OCI-LY1 (cell line): ENCODE data around the gene LCNL1.

Source experiments
- H2AFZ ChIP-seq: fragments of 200-600 bp; sonication (generic), shearing (Covaris generic); 2 replicates; pipeline ENCODE4 v1.6.0; 2014; ENCODE audit warnings: antibody characterized with exemption, mild to moderate bottlenecking, low read length
- H3F3A ChIP-seq: fragments of 200-600 bp; sonication (generic), shearing (Covaris generic); 2 replicates; pipeline ENCODE4 v1.6.0; 2014; ENCODE audit warnings: mild to moderate bottlenecking, antibody characterized with exemption, low read length, moderate library complexity; ENCODE audit not compliant: insufficient read depth
- H3K27ac ChIP-seq: fragments of 200-600 bp; sonication (generic); 2 replicates; pipeline ENCODE4 v1.5.1; 2014; ENCODE audit warnings: low read length, mixed run types, mild to moderate bottlenecking, low read depth; ENCODE audit not compliant: poor library complexity, severe bottlenecking
- H3K27me3 ChIP-seq: fragments of 200-600 bp; sonication (generic); 2 replicates; pipeline ENCODE4 v1.6.0; 2014; ENCODE audit warnings: antibody characterized with exemption, mild to moderate bottlenecking, low read length, moderate library complexity; ENCODE audit not compliant: insufficient read depth
- H3K36me3 ChIP-seq: fragments of 200-600 bp; sonication (generic); 2 replicates; pipeline ENCODE4 v1.6.1; 2014; ENCODE audit warnings: mild to moderate bottlenecking, antibody characterized with exemption, low read length, moderate library complexity, mixed read lengths; ENCODE audit not compliant: insufficient read depth
- H3K4me1 ChIP-seq: fragments of 200-600 bp; sonication (generic); 2 replicates; pipeline ENCODE4 v1.5.1; 2014; ENCODE audit warnings: mild to moderate bottlenecking, low read length, moderate library complexity; ENCODE audit not compliant: insufficient read depth, severe bottlenecking
- H3K4me2 ChIP-seq: fragments of 200-600 bp; sonication (generic), shearing (Covaris generic); 2 replicates; pipeline ENCODE4 v1.6.1; 2014; ENCODE audit warnings: low read length
- H3K4me3 ChIP-seq: fragments of 200-600 bp; sonication (generic); 2 replicates; pipeline ENCODE4 v1.5.1; 2014; ENCODE audit warnings: low read length, low read depth, mild to moderate bottlenecking, mixed read lengths; ENCODE audit not compliant: poor library complexity, severe bottlenecking
- H3K79me2 ChIP-seq: fragments of 200-600 bp; shearing (Covaris generic); 2 replicates; pipeline ENCODE4 v1.6.1; 2016; ENCODE audit warnings: mixed run types, low read length, mixed read lengths; ENCODE audit not compliant: insufficient read depth
- H3K9ac ChIP-seq: fragments of 200-600 bp; sonication (generic), shearing (Covaris generic); 2 replicates; pipeline ENCODE4 v1.6.1; 2014; ENCODE audit warnings: mild to moderate bottlenecking, low read length, mixed read lengths
- H3K9me2 ChIP-seq: fragments of 200-600 bp; sonication (generic), shearing (Covaris generic); 2 replicates; pipeline ENCODE4 v1.6.1; 2014; ENCODE audit warnings: low read depth, mild to moderate bottlenecking, low read length, mixed read lengths
- H3K9me3 ChIP-seq: fragments of 200-600 bp; shearing (Covaris generic); 2 replicates; pipeline ENCODE4 v1.6.1; 2014; ENCODE audit warnings: low read length, mixed read lengths
- H4K20me1 ChIP-seq: fragments of 200-600 bp; sonication (generic), shearing (Covaris generic); 2 replicates; pipeline ENCODE4 v1.6.0; 2016; ENCODE audit warnings: mild to moderate bottlenecking, low read length; ENCODE audit not compliant: insufficient read depth
- EZH2 ChIP-seq: fragments of 200-600 bp; sonication (generic), shearing (Covaris generic); IDR thresholded peaks from 2 replicates; pipeline ENCODE4 v1.8.0; 2017; ENCODE audit warnings: borderline replicate concordance, mixed run types, mild to moderate bottlenecking, antibody characterized with exemption, low read length, moderate library complexity, mixed read lengths
- TF ChIP-seq, protein P1 (sequence below): fragments of 200-600 bp; sonication (generic), shearing (Covaris generic); IDR thresholded peaks from 2 replicates; pipeline ENCODE4 v1.5.1; 2017; ENCODE audit warnings: mild to moderate bottlenecking, antibody characterized with exemption, low read length, moderate library complexity, mixed read lengths

Gene LCNL1

DNA sequence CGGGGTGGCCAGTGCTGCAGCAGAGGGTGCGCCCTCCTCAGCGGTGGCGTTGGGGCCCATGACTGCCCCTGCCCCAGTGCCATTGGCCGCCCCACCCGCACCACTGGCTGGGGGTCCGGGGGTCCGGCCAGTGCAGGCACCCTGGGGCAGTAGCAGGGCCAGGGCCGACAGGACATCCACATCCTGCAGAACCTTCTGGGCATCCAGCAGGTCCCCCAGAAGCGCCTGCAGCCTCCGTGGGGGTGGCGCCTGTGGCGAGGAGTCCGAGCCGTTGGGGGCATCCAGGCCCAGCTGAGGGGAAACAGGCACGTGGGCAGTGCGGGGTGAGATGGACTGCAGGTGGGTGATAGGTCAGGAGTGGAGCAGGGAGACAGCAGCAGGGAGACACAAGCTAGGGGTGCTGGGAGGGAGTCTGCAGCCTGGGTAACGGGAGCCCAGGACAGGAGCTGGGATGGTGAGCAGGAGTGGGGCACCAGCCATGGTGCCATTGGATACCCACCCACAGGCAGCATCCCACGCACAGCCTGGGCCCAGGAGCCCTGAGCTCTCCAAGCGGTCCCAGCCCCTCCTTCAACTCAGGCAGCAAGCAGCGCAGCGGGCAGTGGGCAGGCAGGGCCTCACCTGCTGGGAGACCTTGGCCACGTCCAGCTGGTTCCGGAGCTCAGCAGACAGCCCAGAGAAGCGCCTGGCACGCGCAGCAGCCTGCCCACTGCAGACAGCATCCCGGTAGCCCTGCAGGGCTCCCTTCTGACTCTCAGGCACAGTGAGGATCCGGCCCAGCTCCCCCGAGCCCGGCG is 38.2 kb downstream of the LCNL1 start:
- TF ChIP-seq EZH2 = no peak
- TF ChIP-seq, protein P1, sequence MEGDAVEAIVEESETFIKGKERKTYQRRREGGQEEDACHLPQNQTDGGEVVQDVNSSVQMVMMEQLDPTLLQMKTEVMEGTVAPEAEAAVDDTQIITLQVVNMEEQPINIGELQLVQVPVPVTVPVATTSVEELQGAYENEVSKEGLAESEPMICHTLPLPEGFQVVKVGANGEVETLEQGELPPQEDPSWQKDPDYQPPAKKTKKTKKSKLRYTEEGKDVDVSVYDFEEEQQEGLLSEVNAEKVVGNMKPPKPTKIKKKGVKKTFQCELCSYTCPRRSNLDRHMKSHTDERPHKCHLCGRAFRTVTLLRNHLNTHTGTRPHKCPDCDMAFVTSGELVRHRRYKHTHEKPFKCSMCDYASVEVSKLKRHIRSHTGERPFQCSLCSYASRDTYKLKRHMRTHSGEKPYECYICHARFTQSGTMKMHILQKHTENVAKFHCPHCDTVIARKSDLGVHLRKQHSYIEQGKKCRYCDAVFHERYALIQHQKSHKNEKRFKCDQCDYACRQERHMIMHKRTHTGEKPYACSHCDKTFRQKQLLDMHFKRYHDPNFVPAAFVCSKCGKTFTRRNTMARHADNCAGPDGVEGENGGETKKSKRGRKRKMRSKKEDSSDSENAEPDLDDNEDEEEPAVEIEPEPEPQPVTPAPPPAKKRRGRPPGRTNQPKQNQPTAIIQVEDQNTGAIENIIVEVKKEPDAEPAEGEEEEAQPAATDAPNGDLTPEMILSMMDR = no peak
- Histone ChIP-seq H3K4me1 (peaks cover 7% of the 10 kb centered on the region), H3K9me2 (no peaks in the 10 kb centered on the region), H3K27me3 (no peaks in the 10 kb centered on the region), H3K4me2 (no peak overlapping the region), H3F3A (no peaks in the 10 kb centered on the region), H4K20me1 (no peaks in the 10 kb centered on the region), H3K9ac (no peak overlapping the region), H3K4me3 (no peak overlapping the region), H3K9me3 (no peaks in the 10 kb centered on the region), H3K79me2 (no peaks in the 10 kb centered on the region), H3K27ac (no peak overlapping the region), H3K36me3 (no peaks in the 10 kb centered on the region), H2AFZ (no peak overlapping the region)

DNA sequence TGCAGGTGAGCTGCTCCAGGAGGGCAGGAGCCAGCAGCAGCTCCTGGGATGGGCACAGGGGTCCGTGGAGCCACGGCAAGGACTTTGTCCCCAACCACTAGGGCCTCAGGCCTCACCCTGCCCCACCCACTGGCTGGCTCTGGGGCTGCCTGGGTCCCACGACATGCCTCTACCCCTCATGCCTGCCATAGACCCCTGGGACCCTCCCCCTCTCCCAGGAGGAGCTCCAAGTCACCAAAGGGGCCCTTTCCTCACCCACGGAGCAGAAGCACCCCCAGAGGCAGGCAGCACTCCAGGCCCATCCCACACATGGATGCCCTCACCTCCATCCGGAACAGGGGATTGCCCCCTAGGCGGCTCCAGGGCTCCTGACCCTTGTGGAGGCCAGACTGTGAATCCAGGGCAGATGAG is 38.8 kb downstream of the LCNL1 start:
- H3K9ac ChIP-seq = no peak overlapping the region
- no peak overlapping the region for H2AFZ ChIP-seq
- no peaks in the 10 kb centered on the region for H4K20me1 ChIP-seq
- no peaks in the 10 kb centered on the region for H3K79me2 ChIP-seq
- no peak overlapping the region for H3K27ac ChIP-seq
- H3K4me1 ChIP-seq = peaks cover 10% of the 10 kb centered on the region
- no peaks in the 10 kb centered on the region for H3K9me2 ChIP-seq
- no peaks in the 10 kb centered on the region for H3K36me3 ChIP-seq
- no peaks in the 10 kb centered on the region for H3K27me3 ChIP-seq
- H3K4me2 ChIP-seq = no peak overlapping the region
- TF ChIP-seq, protein P1 = no peak
- no peak for TF ChIP-seq EZH2
- no peaks in the 10 kb centered on the region for H3F3A ChIP-seq
- no peaks in the 10 kb centered on the region for H3K9me3 ChIP-seq
- no peak overlapping the region for H3K4me3 ChIP-seq

DNA sequence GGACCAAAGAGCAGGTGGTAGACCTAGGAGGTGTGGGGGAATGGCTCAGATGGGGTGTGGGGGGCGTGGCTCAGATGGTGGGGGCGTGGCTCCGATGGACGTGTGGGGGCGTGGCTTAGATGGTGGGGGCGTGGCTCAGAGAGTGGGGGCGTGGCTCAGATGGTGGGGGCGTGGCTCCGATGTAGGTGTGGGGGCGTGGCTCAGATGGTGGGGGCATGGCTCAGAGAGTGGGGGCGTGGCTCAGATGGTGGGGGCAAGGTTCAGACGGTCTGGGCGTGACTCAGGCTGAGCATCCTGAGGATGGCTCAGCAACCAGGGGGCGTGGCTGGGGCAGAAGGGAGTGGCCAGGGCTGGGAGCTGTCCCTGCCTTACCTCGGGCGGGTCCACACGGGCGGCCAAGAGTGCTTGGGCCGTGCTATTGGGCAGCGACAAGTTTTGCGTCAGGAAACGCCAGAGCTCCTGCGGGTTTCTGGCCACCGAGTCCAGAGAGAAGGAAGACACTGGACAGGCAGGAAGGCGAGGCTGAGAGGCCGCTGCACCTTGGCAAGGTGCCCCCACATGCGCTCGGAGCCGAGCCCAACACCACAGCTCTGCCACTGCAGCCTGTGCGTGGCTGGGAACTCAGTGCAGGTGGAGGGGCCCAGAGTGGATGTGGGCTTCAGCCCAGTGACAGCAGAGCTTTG is 39.3 kb downstream of the LCNL1 start:
- H4K20me1 ChIP-seq = no peaks in the 10 kb centered on the region
- H3K4me2 ChIP-seq = no peak overlapping the region
- no peak overlapping the region for H3K27ac ChIP-seq
- no peak overlapping the region for H3K4me3 ChIP-seq
- H3K79me2 ChIP-seq = no peaks in the 10 kb centered on the region
- H2AFZ ChIP-seq = no peak overlapping the region
- TF ChIP-seq EZH2 = no peak
- TF ChIP-seq, protein P1 = no peak
- no peaks in the 10 kb centered on the region for H3K9me3 ChIP-seq
- no peaks in the 10 kb centered on the region for H3K36me3 ChIP-seq
- no peaks in the 10 kb centered on the region for H3K9me2 ChIP-seq
- H3K27me3 ChIP-seq = peaks cover 3% of the 10 kb centered on the region; the same call in 1 of the 2 replicates
- peaks cover 10% of the 10 kb centered on the region for H3K4me1 ChIP-seq
- no peaks in the 10 kb centered on the region for H3F3A ChIP-seq
- H3K9ac ChIP-seq = no peak overlapping the region
